ENCODE measurements around the gene HEATR3. TPM values are rescaled to one million over a fixed set of nuclear protein-coding genes. Genes with fewer than 3 reads are reported as not detected.

HEATR3 gene
- total RNA-seq, 1 donor from 2014 or later, result 16.8 TPM

GRCh38 chr16:50088302-50088701 lies 22.5 kb downstream of the HEATR3 start:
- TF ChIP-seq, protein P1, sequence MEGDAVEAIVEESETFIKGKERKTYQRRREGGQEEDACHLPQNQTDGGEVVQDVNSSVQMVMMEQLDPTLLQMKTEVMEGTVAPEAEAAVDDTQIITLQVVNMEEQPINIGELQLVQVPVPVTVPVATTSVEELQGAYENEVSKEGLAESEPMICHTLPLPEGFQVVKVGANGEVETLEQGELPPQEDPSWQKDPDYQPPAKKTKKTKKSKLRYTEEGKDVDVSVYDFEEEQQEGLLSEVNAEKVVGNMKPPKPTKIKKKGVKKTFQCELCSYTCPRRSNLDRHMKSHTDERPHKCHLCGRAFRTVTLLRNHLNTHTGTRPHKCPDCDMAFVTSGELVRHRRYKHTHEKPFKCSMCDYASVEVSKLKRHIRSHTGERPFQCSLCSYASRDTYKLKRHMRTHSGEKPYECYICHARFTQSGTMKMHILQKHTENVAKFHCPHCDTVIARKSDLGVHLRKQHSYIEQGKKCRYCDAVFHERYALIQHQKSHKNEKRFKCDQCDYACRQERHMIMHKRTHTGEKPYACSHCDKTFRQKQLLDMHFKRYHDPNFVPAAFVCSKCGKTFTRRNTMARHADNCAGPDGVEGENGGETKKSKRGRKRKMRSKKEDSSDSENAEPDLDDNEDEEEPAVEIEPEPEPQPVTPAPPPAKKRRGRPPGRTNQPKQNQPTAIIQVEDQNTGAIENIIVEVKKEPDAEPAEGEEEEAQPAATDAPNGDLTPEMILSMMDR (IDR thresholded peaks at IDR 0.05), result no peak
- H3K36me3 ChIP-seq, result peaks cover 64% of the 10 kb centered on the region

GRCh38 chr16:50092891-50093290 lies 27.1 kb downstream of the HEATR3 start:
- Histone ChIP-seq H3K36me3 (peaks cover 32% of the 10 kb centered on the region), H3K9me3 (no peaks in the 10 kb centered on the region), H3K4me1 (no peaks in the 10 kb centered on the region), H3K27me3 (no peaks in the 10 kb centered on the region), H3K27ac (no peak overlapping the region), H3K4me3 (no peak overlapping the region)
- DNase-seq (no peak), ATAC-seq (no peak)
- intact Hi-C loops (cut with DNase I), result no loop called here
- TF ChIP-seq, protein P1 (IDR thresholded peaks at IDR 0.05), result no peak

More at GRCh38 chr16:50088302-50088701, 22.5 kb downstream of the HEATR3 start:
- intact Hi-C loops (cut with DNase I), result no loop called here
- H3K4me3 ChIP-seq, result no peak overlapping the region
- H3K4me1 ChIP-seq, result no peaks in the 10 kb centered on the region
- no peak overlapping the region for H3K27ac ChIP-seq
- no peaks in the 10 kb centered on the region for H3K27me3 ChIP-seq
- ATAC-seq (no peak), DNase-seq (no peak)
- no peaks in the 10 kb centered on the region for H3K9me3 ChIP-seq

DNA sequence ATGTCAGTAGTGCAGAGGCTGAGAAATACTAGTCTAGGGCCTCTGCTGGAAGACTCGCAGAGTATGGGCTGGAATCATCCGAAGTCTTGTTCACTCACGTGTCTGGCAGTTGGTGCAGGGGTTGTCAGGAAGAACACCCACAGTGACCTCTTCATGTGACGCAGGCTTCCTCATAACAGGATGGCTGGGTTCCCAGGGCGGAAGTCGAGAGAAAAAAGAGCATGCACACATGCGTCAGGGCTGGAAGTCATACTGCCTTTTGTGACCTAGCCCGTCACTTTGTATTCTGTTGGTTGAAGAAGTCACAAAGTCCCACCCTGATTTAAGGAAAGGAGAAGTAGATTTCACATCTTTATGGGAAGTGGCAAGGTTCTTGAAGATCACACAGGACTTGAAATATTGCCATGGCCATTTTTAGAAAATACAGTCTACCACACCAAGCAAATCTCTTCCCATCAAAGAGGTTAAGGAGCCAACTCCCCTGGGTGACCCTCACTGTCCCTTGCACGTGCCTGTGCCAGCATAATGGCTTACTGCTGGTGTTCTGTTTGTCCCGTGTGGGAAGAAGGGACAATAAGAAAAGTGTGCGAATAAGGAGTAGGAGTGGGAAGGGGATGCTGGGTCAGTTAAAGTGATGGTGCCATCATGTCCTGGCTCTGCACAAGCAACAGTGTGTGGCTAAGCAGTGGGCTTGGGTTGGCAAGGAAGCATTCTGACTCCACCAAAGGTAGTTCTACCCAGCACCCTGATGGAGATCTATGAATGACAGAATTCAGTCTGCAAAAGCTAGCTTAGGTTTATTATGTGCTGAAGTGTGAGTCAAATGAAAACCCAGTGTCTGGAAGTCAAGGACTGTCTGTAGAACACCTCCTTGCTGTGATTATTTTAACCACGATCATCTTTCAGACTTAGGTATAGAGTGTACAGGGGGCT lies 28.1 kb downstream of the HEATR3 start:
- Histone ChIP-seq H3K27ac (peak overlapping the region; percentile 56), H3K4me3 (no peak overlapping the region), H3K4me1 (no peaks in the 10 kb centered on the region), H3K27me3 (no peaks in the 10 kb centered on the region), H3K36me3 (peaks cover 24% of the 10 kb centered on the region), H3K9me3 (no peaks in the 10 kb centered on the region)
- ATAC-seq, result peak; percentile 96
- intact Hi-C loops (cut with DNase I), result no loop called here
- TF ChIP-seq, protein P1 (IDR thresholded peaks at IDR 0.05), result no peak
- peak; percentile 69 for DNase-seq

GRCh38 chr16:50096791-50097190 lies 31.0 kb downstream of the HEATR3 start:
- DNase-seq (no peak), ATAC-seq (no peak)
- no peaks in the 10 kb centered on the region for H3K4me1 ChIP-seq
- TF ChIP-seq, protein P1 (IDR thresholded peaks at IDR 0.05), result no peak
- no peaks in the 10 kb centered on the region for H3K27me3 ChIP-seq
- peaks cover 41% of the 10 kb centered on the region for H3K36me3 ChIP-seq
- H3K4me3 ChIP-seq, result no peak overlapping the region
- intact Hi-C loops (cut with DNase I), result no loop called here
- H3K27ac ChIP-seq, result no peak overlapping the region
- no peaks in the 10 kb centered on the region for H3K9me3 ChIP-seq

DNA sequence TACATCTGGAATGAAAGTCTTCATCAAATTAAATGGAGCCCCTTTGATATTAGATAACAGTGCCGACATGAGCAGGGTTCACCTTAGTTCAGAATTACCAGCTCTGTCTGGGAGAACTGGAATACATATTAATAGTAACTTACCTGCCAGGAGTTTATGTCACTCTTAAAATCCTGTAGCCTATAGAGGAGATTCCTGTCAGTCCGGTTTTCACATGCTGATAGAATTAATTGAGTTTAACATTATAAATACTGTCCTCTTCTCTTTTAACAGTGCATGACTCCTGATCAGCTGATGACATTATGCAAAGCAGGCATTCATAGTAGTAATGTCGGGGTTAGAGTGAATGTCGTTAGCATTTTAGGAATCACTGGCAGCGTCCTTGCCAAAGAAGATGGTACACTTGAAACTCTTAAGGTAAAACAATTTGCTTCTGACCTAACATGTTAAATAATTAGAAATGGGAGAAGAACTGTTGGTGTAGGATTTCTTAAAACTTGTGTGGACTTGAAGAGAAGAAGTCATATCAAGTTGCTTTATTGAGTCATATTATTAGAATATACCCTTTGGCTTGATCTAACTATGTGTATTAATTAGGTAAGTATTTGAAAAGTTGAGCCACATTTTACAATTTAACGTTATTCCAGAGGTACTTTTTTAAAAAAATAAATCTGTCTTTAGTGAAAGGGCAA lies 34.3 kb downstream of the HEATR3 start:
- Histone ChIP-seq H3K27me3 (no peaks in the 10 kb centered on the region), H3K27ac (no peak overlapping the region), H3K36me3 (peaks cover 70% of the 10 kb centered on the region), H3K4me3 (no peak overlapping the region), H3K4me1 (no peaks in the 10 kb centered on the region), H3K9me3 (no peaks in the 10 kb centered on the region)
- ATAC-seq, result no peak
- no peak for DNase-seq
- TF ChIP-seq, protein P1 (IDR thresholded peaks at IDR 0.05), result no peak
- intact Hi-C loops (cut with DNase I), result no loop called here
